Measurements from ENCODE around the gene STX17.

Gene STX17

DNA sequence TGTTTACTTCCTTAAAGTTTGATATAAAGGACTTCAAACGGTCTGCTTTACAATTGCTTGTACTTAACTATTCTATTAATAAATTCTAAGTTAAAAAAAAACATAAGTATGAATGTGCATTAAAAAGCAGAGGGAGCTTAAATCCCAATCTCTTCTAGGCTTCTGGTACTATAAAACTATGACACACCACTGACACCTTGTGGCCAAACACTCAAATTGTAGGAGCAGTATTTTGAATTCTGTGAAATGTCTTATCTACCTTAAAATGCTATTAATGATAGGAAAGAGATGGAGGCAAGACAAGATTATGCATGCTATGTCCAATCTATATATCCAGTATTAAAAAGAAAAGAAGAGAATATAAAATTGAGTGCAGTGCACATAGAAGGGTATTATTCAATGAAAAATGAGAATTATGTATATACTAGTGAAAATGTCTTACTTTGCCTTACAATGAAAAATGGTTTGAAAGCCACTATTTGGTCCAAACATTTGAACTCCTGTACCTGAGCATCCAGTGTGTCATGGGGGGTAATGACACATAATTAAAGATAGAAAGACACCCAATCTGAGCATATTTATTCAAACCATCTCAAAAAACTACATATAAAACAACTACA lies 104.7 kb downstream of the STX17 start:
- DNase-seq (ENCODE audit: extremely low read depth, low read depth) = peak; percentile 8
- TF ChIP-seq, protein P1, sequence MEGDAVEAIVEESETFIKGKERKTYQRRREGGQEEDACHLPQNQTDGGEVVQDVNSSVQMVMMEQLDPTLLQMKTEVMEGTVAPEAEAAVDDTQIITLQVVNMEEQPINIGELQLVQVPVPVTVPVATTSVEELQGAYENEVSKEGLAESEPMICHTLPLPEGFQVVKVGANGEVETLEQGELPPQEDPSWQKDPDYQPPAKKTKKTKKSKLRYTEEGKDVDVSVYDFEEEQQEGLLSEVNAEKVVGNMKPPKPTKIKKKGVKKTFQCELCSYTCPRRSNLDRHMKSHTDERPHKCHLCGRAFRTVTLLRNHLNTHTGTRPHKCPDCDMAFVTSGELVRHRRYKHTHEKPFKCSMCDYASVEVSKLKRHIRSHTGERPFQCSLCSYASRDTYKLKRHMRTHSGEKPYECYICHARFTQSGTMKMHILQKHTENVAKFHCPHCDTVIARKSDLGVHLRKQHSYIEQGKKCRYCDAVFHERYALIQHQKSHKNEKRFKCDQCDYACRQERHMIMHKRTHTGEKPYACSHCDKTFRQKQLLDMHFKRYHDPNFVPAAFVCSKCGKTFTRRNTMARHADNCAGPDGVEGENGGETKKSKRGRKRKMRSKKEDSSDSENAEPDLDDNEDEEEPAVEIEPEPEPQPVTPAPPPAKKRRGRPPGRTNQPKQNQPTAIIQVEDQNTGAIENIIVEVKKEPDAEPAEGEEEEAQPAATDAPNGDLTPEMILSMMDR (IDR thresholded peaks at IDR 0.05; ENCODE audit: low read depth, low read length) = peak; percentile 31

DNA sequence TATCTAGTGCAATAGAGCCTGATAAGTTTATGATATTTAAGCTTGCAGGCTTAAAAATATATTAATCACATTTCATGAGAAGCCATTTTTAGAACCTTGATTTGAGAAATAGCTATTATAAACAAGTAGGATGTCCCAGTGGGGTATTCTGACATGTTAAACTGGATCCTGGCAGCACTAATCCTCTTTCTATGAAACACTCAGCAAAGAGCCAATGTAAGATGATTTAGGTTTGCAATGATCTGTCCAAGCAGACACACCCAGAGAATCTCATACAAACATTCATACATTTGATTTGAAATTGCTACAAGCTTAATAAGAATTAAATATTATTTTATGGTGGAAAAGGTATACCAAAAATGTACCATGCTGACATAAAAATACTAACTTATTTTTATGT lies 105.8 kb downstream of the STX17 start:
- DNase-seq (ENCODE audit: extremely low read depth, low read depth) = no peak
- TF ChIP-seq, protein P1 (IDR thresholded peaks at IDR 0.05; ENCODE audit: low read depth, low read length) = no peak

DNA sequence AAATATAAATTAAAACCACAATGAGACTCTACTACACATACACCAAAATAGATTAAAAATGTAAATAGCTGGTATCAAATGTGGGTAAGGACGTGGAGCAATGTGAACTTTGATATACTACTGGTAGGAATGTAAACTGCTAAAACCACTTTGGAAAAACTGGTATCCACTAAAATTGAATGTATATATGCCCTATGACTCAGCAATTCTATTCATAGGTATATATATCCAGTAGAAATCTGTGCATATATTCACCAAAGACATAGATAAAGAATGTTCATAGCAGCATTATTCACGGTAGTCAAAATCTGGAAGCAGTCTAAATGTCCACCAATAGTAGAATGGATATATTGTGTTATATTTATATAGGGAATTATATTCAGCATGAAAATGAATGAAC lies 107.1 kb downstream of the STX17 start:
- TF ChIP-seq, protein P1 (IDR thresholded peaks at IDR 0.05; ENCODE audit: low read depth, low read length) = no peak
- DNase-seq (ENCODE audit: extremely low read depth, low read depth) = no peak

DNA sequence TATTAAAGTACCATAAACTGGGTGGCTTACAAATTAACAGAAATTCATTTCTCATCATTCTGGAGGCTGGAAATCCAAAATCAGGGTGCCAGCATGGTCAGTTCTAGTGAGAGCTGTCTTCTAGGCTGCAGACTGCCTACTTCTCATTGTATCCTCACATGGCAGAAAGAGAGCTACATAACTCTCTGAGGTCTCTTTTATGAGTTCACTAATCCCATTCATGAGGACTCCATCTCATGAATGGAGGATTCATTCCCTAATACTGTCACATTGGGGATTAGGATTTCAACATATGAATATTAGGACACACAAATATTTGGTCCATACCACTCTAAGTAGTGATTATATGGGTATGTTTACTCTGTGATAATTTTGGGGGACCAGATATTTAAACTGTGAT lies 108.4 kb downstream of the STX17 start:
- TF ChIP-seq, protein P1 (IDR thresholded peaks at IDR 0.05; ENCODE audit: low read depth, low read length) = no peak

DNA sequence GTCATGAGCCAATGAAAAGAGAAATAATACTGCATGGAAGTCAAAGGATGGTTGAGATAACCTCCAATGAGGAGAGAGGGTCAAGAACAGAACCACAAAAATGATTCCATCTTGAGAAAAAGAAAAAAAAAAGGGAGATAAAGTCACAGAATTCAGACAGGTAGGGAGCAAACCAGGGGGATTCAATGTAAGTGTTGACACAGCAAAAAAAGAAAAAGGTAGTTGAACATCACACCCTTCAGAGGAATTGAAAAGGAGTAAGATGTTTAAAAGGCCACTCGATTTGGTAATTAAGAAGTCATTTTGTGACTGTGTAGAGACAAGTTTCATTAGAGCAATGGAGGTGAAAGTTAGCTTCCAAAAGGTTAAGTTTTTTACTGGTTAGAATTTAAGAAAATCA lies 113.1 kb downstream of the STX17 start:
- TF ChIP-seq, protein P1 (IDR thresholded peaks at IDR 0.05; ENCODE audit: low read depth, low read length) = no peak
- DNase-seq (ENCODE audit: extremely low read depth, low read depth) = no peak

More for the DNA sequence above, 108.4 kb downstream of the STX17 start:
- DNase-seq (ENCODE audit: extremely low read depth, low read depth) = no peak

Data from AG09319 (cell line).